SK-N-MC (cell line): ENCODE data around the gene POLD2.

ENCODE experiments used
- DNase-seq: peaks from one replicate; pipeline ENCODE4 v3.0.0-alpha.2; 2011; ENCODE audit warnings: low read depth, low spot score
- H3K27ac ChIP-seq: fragments of 200-600 bp; sonication (generic); 2 replicates; pipeline ENCODE4 v1.5.1; 2016; ENCODE audit warnings: mixed run types
- H3K36me3 ChIP-seq: fragments of 200-600 bp; sonication (generic); 2 replicates; pipeline ENCODE4 v1.6.1; 2017; ENCODE audit warnings: antibody characterized with exemption, low read length, mixed read lengths; ENCODE audit not compliant: insufficient read depth
- H3K4me3 ChIP-seq: fragments of 200-600 bp; sonication (generic); 2 replicates; pipeline ENCODE4 v1.5.1; 2016
- H3K9ac ChIP-seq: fragments of 200-600 bp; sonication (generic); 2 replicates; pipeline ENCODE4 v1.8.0; 2017; ENCODE audit warnings: mixed run types, mixed read lengths; ENCODE audit not compliant: insufficient read length
- H3K9me3 ChIP-seq: fragments of 200-600 bp; sonication (generic); 2 replicates; pipeline ENCODE4 v1.6.1; 2017; ENCODE audit warnings: low read depth, mild to moderate bottlenecking, antibody characterized with exemption, low read length, moderate library complexity, mixed read lengths
- EZH2 ChIP-seq: fragments of 200-600 bp; sonication (generic); IDR thresholded peaks from one replicate; pipeline ENCODE4 v1.6.1; 2017; ENCODE audit warnings: antibody characterized with exemption
- FOXP2 ChIP-seq: optimal IDR thresholded peaks from 2 replicates; pipeline ENCODE3; 2011; ENCODE audit warnings: mild to moderate bottlenecking, moderate library complexity; ENCODE audit not compliant: insufficient read depth; ENCODE audit errors: extremely low read length, control extremely low read depth
- POLR2AphosphoS5 ChIP-seq: IDR thresholded peaks from 2 replicates; pipeline ENCODE4 v1.6.1; 2012; ENCODE audit warnings: mild to moderate bottlenecking, low read depth, low read length, borderline replicate concordance

The POLD2 gene

DNA sequence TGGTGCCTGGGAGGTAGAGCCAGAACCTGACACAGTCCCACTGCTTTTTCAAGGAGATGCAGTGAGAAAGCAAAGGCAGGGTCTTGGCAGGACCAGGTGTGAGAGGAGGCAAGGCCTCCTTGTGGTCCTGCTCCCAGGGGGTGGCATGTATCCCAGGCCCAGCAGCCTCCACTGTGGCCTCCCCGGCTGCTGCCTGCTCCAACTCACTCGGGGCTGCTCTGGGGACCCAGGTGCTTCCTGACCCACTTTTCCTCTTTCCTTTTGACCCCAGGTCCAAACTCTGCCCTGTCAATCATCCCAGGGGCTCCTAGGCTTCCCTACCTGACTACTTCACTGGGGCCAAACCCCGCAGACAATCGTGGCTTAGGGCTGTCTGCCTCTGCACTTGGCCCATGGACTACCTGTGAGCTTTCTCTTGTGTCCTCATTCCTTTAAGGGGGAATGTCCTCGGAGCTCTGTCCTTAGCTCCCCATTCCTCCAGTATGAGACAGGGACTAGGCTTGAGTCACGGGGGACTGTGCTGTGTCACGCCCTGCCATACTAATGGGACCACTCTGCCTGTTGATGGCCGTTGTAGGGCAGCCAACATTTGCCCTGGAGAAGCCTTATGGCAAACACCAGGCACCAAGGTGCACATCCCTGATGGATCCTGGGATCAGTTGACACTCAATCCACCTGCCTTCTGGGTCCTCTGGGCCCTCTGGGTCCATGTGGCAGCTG, 20.3 kb downstream of the POLD2 start:
- H3K9me3 ChIP-seq: no peaks in the 10 kb centered on the region
- no peaks in the 10 kb centered on the region for H3K36me3 ChIP-seq
- TF ChIP-seq EZH2: no peak
- TF ChIP-seq FOXP2: no peak
- TF ChIP-seq POLR2AphosphoS5: no peak
- H3K27ac ChIP-seq: no peak overlapping the region
- H3K4me3 ChIP-seq: no peak overlapping the region
- no peak overlapping the region for H3K9ac ChIP-seq
- no peak for DNase-seq

DNA sequence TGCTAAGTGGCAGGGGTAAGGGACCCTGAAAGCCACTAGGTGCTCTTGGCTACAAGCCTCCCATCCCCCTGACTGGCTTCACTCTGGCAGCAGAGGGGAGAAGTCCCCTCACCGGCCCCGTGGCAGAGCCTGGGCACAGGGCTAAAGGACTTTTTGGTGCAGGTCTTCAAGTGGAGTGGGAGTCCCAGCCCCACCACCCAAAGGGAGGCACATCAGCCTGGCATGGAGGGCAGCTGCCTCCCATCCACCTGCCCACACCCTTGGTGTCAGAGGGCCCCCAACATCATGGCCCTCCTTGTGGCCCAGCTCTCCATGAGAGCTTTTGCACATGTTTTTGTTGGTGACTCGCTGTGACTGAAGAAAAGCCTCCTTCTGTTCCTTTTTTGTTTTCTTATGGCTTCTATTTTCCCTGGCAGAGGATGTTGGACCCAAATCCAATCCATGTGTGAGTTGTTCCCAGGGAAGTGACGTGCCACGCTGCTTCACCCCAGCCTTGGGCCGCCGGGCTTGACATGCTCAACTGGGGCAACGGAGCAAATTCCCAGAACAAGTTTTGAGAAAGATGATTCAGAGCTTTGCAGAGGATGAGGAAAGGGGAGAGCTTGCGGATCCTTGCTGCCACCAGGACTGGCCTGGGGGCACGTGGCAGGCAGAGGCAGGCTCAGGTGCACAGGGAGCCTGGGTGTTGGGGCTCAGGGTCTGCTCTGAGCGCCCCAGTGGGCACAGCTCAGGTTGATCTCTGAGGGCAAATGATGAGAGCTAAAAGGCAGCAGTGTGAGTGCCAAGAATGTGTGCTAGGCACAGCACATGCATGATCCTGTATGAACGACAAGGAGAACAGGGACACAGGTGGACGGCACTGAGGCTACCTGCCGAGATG, 21.1 kb downstream of the POLD2 start:
- no peaks in the 10 kb centered on the region for H3K36me3 ChIP-seq
- H3K4me3 ChIP-seq: no peak overlapping the region
- TF ChIP-seq POLR2AphosphoS5 (no peak), EZH2 (no peak), FOXP2 (no peak)
- no peaks in the 10 kb centered on the region for H3K9me3 ChIP-seq
- no peak for DNase-seq
- H3K27ac ChIP-seq: no peak overlapping the region
- H3K9ac ChIP-seq: no peak overlapping the region

DNA sequence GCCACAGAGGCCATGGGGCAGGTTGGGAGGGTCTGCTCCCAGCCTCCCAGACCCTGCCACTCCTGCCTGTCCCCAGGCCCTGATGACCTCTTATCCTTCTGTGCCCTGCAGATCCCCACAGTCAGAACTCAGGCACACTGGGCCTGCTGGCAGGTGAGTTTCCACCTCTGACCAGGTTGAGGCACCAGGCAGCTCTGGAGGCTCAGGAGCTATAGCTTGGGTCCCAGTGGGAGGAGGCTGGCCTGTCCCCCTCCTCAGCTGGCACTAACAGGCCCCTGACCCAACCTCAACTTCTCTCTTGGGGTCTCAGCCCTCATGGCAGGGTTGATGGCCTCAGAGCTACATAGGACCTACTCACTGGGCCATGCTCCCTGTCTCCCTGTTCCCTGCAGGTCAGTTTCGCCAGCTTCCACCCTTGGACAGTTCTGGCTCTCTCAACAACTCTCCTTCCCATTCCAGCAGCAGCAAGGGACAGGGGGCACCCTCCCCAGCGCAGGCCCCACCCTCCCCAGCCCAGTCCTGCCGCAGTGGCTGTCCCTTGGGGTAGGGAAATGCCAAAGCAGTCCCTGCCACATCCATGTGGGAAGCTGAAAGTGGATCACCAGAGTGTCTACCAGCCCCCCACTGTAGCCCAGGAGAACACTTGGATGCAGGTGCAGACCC, 21.9 kb downstream of the POLD2 start:
- DNase-seq: no peak
- no peaks in the 10 kb centered on the region for H3K9me3 ChIP-seq
- no peak overlapping the region for H3K9ac ChIP-seq
- H3K36me3 ChIP-seq: no peaks in the 10 kb centered on the region
- no peak for TF ChIP-seq EZH2
- TF ChIP-seq POLR2AphosphoS5: no peak
- H3K27ac ChIP-seq: no peak overlapping the region
- no peak overlapping the region for H3K4me3 ChIP-seq

DNA sequence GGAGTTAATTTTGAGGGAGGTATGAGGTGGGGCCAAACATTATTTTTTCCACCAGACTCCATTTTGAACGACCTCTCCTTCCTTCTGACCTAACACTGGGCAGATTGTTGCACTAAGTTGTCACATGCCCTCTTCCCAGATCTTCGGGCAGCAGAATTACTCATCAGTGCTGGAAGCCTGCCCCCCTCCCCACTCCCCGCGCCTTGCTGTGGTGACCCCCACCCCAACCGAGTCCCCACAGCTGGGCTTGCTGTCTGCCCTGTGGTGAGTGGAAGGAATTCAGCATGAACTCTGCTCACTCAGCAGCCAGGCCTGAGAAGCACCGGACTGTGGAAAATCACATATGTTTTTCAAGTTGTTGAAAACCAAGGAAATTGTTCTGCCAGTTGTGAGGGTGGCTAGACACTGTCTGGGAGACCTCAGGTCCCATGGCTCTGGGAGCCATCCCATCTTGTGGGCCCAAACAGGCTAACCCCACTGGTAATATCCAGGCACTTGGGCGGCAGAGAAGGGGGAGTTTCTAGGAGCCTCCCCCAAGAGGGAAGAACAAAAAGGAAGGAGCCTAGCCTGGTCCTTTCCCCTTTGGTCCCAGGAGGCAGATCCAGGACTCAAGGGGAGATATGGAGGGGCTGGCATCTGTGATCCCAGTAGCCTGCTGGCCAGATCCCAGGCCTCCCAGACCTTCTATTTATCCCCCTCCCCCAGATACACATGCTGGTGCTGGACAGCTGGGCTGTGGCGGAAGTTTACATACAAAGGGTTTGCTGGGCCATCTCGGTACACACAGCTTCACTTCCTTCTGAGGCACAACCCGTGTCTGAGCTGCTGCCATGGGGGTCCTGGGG, 22.7 kb downstream of the POLD2 start:
- no peaks in the 10 kb centered on the region for H3K36me3 ChIP-seq
- no peak for DNase-seq
- no peaks in the 10 kb centered on the region for H3K9me3 ChIP-seq
- TF ChIP-seq EZH2: no peak
- no peak for TF ChIP-seq FOXP2
- TF ChIP-seq POLR2AphosphoS5: no peak
- H3K4me3 ChIP-seq: no peak overlapping the region
- H3K27ac ChIP-seq: no peak overlapping the region
- no peak overlapping the region for H3K9ac ChIP-seq

DNA sequence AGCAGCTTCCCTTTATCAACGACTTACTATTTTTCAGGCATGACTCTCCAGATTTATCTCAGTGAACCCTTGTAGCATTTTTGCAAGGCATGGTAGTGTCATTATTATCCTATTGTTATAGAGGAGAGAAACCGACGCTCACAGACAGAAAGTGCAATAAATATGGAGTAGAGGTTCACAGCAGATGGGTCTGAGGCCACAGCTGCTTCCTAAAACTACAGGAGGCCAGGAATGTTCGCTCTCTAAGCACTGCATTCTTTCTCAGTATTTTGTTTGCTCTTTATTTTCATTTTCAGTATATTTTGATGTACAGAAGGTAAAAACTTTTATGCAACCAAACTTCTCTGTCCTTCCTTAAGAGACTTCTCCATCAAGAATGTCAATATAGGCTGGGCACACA, 23.7 kb downstream of the POLD2 start:
- H3K27ac ChIP-seq: no peak overlapping the region
- no peak overlapping the region for H3K4me3 ChIP-seq
- no peak for DNase-seq
- no peaks in the 10 kb centered on the region for H3K36me3 ChIP-seq
- TF ChIP-seq EZH2: no peak
- no peak for TF ChIP-seq POLR2AphosphoS5
- no peak for TF ChIP-seq FOXP2
- no peak overlapping the region for H3K9ac ChIP-seq
- no peaks in the 10 kb centered on the region for H3K9me3 ChIP-seq

DNA sequence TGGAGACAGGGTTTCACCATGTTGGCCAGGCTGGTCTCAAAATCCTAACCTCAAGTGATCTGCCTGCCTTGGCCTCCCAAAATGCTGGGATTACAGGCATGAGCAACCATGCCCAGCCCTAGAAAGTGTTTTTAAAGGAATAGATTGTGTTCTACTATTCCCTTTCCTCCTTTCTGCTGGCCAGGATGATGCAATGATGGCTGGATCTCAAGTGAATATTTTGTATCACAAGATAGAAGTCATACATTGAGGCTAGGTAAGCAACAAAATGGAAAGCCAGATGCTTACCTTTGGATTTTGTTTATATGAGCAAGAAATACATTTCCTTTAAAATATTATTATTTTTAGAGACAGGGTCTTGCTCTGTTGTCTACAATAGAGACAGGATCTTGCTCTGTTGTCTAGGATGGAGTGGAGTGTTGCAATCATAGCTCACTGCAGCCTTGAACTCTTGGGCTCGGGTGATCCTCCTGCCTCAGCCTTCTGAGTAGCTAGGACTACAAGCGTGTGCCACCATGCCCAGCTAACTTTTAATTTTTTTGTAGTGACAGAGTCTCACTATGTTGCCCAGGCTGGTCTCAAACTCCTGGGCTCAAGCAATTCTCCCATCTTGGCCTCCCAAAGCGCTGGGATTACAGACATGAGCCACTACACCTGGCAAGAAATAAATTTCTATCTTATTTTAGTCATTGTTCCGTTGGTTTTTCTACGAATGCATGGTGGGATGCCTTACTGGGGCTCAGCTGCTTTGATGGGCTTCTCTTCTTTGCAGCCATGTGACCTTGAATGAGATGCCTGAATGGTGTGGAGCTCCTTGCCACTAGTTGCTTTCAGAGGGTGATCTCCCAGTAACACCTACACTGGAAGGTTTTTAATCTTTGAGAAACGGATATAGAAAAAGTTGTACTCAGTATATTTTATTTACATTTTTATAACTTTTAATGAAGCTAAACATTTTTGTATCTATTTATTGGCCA, 25.0 kb downstream of the POLD2 start:
- Histone ChIP-seq H3K36me3 (no peaks in the 10 kb centered on the region), H3K9ac (no peak overlapping the region), H3K4me3 (no peak overlapping the region), H3K9me3 (no peaks in the 10 kb centered on the region), H3K27ac (no peak overlapping the region)
- TF ChIP-seq POLR2AphosphoS5 (no peak), FOXP2 (no peak), EZH2 (no peak)
- no peak for DNase-seq
